ENCODE data around the gene POLR2A.
A peak's percentile ranks its signal among the peaks of the same experiment; 100 is the strongest.

The POLR2A gene

DNA sequence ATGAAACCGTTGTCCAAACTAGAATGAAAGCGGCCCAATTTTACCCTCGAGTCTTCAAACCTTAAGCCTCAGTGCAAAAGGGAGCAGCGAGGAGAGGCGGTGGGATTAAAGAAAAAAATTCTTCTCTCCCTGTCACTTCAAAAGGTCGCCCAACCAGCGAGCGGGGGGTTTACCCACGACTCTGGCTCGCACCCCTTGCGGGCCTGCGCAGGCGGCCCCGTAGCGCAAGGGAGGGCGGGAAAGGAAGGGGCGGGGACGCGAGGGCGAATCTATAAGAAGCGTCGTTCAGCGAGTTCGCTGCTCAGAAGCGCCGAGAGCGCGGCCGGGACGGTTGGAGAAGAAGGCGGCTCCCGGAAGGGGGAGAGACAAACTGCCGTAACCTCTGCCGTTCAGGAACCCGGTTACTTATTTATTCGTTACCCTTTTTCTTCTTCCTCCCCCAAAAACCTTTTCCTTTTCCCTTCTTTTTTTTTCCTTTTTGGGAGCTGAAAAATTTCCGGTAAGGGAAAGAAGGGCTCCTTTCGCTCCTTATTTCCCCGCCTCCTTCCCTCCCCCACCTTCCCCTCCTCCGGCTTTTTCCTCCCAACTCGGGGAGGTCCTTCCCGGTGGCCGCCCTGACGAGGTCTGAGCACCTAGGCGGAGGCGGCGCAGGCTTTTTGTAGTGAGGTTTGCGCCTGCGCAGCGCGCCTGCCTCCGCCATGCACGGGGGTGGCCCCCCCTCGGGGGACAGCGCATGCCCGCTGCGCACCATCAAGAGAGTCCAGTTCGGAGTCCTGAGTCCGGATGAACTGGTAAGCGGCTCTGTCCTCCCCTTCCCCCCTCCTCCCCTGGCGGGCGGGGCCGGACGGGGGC is at the start of gene POLR2A:
TSS of gene POLR2A (plus strand) at position 300 of the 852 bp plus-strand sequence.
- DNase-seq (ENCODE audit: low read depth) = peak; percentile 98

- DNase-seq (ENCODE audit: low read depth) = peak; percentile 47
Measured at GRCh38 chr17:7435676-7436555, 48.2 kb upstream of the POLR2A start.

GRCh38 chr17:7436556-7437368 is 47.4 kb upstream of the POLR2A start:
- peak; percentile 85 for DNase-seq (ENCODE audit: low read depth)

GRCh38 chr17:7437369-7437863 is 46.8 kb upstream of the POLR2A start:
- DNase-seq (ENCODE audit: low read depth) = no peak

DNA sequence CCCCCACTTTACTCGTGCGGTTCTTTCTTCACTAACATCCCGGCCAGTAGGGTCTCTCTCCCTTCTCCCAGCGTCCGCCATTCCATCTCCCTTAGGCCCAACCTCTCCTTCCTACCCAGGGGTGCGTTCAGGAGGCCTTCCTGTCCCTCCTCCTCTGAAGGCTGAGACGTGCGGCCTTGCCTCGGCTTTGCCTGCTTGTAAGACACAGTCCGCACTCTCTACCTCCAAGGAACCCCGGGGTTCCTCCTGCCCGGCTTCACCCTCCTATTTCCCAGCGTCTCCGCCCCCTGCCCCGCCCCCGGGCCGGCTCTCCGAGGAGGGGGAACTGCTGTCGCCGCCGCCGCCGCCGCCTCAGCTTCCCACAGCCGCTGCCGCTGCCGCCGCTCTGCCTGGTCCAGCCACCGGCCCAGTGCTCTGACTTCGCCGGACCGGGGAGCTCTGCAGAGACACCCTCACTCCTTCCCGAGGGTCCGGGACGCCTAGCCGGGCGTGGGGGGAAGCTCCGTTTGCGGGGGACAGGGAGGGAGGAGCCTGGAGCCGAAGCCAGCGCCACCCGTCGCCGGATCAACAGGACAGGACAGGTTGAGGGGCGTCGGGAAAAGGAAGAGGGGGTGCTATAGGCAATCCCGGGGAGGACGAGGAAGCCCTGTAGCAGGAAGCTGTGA is 46.1 kb upstream of the POLR2A start:
- no peak for DNase-seq (ENCODE audit: low read depth)

DNA sequence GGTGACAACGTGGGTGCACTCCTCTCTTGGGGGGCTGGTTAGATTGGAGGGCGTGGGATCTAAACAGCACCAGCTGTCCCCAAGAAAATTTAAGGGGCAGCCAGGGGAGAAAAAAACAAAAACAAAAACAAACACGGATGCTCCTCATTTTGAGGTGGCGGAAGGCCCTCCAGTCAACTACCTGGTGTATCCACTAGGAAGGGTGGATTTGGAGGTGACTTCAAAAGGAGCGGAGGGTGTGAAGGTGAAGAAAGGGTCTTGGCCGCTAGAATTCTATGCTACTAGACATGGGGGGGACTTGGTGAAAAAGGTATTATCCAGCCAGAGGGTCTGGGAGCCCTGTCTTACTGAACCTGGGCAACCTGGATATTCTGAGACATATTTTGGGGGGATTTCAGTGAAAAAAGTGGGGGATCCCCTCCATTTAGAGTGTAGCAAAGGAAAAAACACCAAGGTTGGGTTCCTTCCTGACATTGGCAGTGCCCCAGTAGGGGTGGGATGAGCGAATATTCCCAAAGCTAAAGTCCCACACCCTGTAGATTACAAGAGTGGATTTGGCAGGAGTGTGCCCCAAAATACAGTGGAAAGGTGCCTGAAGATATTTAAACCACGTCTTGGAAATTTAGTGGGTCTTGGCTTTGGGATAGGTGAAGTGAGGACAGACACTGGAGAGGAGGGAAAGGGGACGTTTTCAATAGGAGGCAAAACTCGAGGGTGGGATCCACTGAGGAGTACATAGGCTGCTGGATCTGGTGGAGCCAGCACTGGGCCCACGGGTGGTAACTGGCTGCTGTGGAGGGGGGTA is 45.3 kb upstream of the POLR2A start:
- no peak for DNase-seq (ENCODE audit: low read depth)

- DNase-seq (ENCODE audit: low read depth) = no peak
Measured at GRCh38 chr17:7439462-7440112, 44.6 kb upstream of the POLR2A start, which contains the start of gene FGF11. Gene FGF11, plus strand, starts transcription at chr17:7439512. Its CDS starts 109 bp downstream, at chr17:7439621.

- peak; percentile 35 for DNase-seq (ENCODE audit: low read depth)
Measured at GRCh38 chr17:7440113-7440833, 43.9 kb upstream of the POLR2A start.

DNA sequence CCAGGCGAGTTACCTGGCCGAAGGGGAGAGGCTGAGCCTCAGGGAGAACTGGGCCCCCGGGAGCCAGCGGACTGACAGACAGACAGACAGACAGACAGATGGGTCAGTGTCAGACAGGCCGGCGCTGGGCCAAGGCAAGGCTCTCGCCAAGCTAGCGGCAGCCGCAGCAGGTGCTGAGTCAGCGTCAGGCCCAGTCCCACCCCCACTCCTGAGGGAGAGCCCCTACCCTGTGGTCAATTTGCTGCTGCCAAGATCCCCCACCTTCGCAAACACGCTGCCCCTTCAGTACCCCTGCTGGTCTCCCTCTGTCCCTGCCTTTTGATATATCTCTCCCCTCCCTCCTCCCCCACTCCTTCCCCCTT is 43.4 kb upstream of the POLR2A start:
- DNase-seq (ENCODE audit: low read depth) = peak; percentile 35

DNA sequence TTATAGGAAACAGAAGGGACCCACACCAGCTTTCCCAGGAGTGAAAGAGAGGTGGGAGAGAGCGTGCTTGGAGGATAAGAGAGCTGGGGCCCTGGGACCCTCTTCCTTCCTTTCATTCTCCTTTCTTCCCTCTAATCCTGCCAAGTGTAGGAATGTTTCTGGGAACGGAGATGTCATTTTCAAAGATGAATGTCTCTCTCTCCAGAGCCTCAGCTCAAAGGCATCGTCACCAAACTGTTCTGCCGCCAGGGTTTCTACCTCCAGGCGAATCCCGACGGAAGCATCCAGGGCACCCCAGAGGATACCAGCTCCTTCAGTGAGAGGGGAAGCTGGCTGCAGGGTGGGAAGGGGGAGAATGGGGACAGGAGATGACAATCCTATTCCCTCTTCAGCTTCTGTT is 42.9 kb upstream of the POLR2A start:
- no peak for DNase-seq (ENCODE audit: low read depth)

DNA sequence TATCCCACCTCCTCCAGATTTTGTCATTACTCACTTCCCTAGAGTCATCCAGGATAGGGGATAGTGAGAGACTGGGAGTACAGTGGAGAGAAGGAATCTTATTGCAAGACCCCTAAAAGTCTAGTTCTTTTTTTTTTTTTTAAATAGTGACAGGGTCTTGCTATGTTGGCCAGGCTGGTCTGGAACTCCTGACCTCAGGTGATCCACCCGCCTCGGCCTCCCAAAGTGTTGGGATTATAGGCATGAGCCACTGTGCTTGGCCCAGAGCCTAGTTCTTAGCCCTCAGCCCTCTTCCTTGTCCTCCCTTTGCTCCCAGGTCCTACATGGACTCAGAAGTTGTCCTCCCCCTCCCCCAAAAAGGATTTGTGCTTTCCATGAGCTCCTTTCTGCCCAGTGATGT is 42.0 kb upstream of the POLR2A start:
- DNase-seq (ENCODE audit: low read depth) = no peak

GRCh38 chr17:7443499-7444485 is 40.4 kb upstream of the POLR2A start:
- DNase-seq (ENCODE audit: low read depth) = peak; percentile 62

DNA sequence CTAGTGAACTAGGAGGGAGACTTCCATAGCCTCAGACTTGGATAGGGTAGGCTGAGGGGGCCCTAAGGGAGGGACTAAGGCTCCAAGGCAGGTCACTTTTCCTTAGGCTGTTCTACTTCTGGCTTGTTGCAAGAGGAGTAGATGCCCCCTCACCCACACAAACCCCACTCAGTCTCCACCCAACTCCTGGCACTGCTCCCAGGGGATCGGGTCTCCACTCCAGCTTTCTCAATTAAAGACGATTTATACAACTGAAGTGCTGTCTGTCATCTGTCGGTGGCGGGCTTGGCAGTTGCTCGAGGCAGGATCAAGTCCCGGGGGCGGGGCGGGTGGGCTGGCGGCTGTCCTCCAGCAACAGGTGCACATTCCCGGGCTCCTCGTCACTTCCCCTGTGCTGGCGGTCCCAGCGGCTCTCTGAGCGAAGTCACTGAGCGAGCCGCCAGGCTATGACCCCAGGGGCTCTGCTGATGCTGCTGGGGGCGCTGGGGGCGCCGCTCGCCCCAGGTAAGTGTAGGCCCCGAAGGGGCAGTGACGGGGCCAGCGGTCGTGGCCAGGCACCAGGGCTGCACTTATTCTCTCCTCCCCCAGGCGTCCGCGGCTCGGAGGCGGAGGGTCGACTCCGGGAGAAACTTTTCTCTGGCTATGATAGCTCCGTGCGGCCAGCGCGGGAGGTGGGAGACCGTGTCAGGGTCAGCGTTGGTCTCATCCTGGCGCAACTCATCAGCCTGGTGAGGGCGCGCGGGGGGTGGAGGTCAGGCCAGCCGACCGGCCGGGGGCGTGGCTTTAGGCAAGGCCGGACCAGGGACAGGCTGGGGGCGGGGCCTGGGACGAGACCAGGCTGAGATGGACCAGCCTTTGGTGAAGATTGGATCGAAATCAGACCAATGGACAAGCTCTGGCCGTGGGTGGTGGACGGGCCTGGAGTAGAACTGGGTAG is 39.2 kb upstream of the POLR2A start, which contains the start of gene CHRNB1:
TSS of gene CHRNB1 (plus strand) at position 380 of the 937 bp plus-strand sequence. CDS start at position 447, 67 bp downstream.
- peak; percentile 62 for DNase-seq (ENCODE audit: low read depth)

GRCh38 chr17:7445619-7445968 is 38.6 kb upstream of the POLR2A start:
- DNase-seq (ENCODE audit: low read depth) = no peak

DNA sequence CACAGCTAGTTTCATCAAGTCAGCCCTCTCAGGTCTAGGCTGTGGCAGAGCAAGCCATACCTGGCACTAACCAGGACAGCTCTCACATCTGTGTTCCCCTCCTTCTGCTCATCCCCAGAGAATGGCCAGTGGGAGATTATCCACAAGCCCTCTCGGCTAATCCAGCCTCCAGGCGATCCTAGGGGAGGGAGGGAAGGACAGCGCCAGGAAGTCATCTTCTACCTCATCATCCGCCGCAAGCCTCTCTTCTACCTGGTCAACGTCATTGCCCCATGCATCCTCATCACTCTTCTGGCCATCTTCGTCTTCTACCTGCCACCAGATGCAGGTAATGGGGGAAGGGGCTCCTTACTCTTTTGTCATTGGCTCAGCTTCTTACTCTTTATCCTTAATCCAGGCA is 35.7 kb upstream of the POLR2A start:
- no peak for DNase-seq (ENCODE audit: low read depth)

DNA sequence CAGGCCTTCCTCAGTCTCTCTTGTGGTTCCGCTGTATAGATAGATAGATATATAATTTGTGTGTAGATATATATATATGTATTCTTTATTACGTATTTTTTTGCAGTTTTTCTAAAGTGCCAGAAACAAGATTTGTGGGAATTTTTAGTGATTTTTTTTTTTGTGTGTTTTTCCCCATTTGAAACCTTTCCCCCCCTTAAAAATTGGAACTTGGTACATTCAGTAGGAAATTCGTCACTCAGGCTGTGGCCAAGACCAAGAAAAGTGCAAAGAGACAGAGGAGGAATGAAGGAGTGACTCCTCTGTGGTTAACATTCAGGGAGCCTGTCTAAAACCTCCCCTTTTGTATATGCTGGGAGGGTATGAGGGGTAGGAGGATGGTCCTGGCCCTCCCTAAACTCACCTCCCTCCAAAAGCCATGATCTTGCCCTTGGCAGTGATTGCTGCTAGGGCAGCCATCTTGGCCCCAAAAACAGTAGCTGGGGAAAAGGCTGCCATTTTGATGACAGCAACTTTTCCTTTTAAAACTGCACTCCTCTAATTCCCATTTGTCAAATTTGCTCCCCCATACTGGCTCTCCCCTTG is 24.1 kb upstream of the POLR2A start:
- no peak for DNase-seq (ENCODE audit: low read depth)
